Activated naive CD8-positive, alpha-beta T cell treated with anti-CD3 and anti-CD28 coated beads, Interleukin-2, amount 50 U/mL, for 24 hours (primary cell): ENCODE results near the gene GNG13.
"Not testable (repeated sequence)": the region's sequence is repeated elsewhere in the genome, so short reads cannot be mapped to it uniquely, and the experiment has no call there.

Source experiments
- ATAC-seq: fragments of 150-1000 bp; cut with Tn5 transposase; one replicate; pipeline ENCODE4 v1.10.0; 2021
- DNase-seq: peaks from one replicate; pipeline ENCODE4 v3.0.0; 2021
- H3K27ac Mint-ChIP-seq: one replicate; pipeline ENCODE4 v1.8.0; 2021; ENCODE audit warnings: mild to moderate bottlenecking, mixed read lengths
- H3K27me3 Mint-ChIP-seq: one replicate; pipeline ENCODE4 v1.8.0; 2021; ENCODE audit warnings: mixed read lengths
- H3K36me3 Mint-ChIP-seq: one replicate; pipeline ENCODE4 v1.8.0; 2021; ENCODE audit warnings: low read depth, mixed read lengths
- H3K4me1 Mint-ChIP-seq: one replicate; pipeline ENCODE4 v1.8.0; 2021; ENCODE audit warnings: mixed read lengths
- H3K4me3 Mint-ChIP-seq: one replicate; pipeline ENCODE4 v1.8.0; 2021; ENCODE audit warnings: mild to moderate bottlenecking, moderate library complexity, mixed read lengths
- H3K9me3 Mint-ChIP-seq: one replicate; pipeline ENCODE4 v1.8.0; 2021; ENCODE audit warnings: mixed read lengths

Gene GNG13

DNA sequence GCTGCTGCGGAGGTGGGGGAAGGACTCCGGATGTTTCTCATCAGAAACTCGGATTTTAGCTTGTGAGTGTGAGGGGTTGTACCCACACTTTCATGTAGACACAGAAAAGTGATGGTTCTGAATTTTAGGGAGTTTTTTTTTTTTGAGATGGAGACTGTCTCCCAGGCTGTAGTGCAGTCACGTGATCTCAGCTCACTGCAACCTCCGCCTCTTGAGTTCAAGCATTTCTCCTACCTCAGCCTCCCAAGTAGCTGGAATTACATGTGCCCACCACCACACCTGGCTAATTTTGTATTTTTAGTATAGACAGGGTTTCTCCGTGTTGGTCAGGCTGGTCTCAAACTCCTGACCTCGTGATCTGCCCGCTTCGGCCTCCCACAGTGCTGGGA lies 22.4 kb upstream of the GNG13 start:
- Mint-ChIP-seq H3K9me3 (no peaks in the 10 kb centered on the region), H3K4me3 (no peak overlapping the region), H3K36me3 (no peaks in the 10 kb centered on the region), H3K27ac (no peak overlapping the region), H3K4me1 (peaks cover 11% of the 10 kb centered on the region), H3K27me3 (peaks cover 20% of the 10 kb centered on the region)
- ATAC-seq (no peak), DNase-seq (no peak)

- H3K4me1 Mint-ChIP-seq, result peaks cover 11% of the 10 kb centered on the region
- H3K4me3 Mint-ChIP-seq, result no peak overlapping the region
Observed at GRCh38 chr16:822174-822908, 21.8 kb upstream of the GNG13 start.

GRCh38 chr16:821751-822150 lies 21.2 kb upstream of the GNG13 start:
- ATAC-seq (no peak), DNase-seq (no peak)
- Mint-ChIP-seq H3K36me3 (no peaks in the 10 kb centered on the region), H3K4me1 (peaks cover 11% of the 10 kb centered on the region), H3K27ac (no peak overlapping the region), H3K27me3 (peaks cover 20% of the 10 kb centered on the region), H3K9me3 (no peaks in the 10 kb centered on the region), H3K4me3 (no peak overlapping the region)

More at GRCh38 chr16:822174-822908, 21.8 kb upstream of the GNG13 start:
- Mint-ChIP-seq H3K9me3 (no peaks in the 10 kb centered on the region), H3K36me3 (no peaks in the 10 kb centered on the region), H3K27ac (no peak overlapping the region), H3K27me3 (peaks cover 20% of the 10 kb centered on the region)
- DNase-seq (no peak), ATAC-seq (no peak)

GRCh38 chr16:820748-821147 lies 20.2 kb upstream of the GNG13 start:
- Mint-ChIP-seq H3K4me3 (no peak overlapping the region), H3K4me1 (peaks cover 11% of the 10 kb centered on the region), H3K36me3 (no peaks in the 10 kb centered on the region), H3K9me3 (no peaks in the 10 kb centered on the region), H3K27me3 (peaks cover 15% of the 10 kb centered on the region), H3K27ac (no peak overlapping the region)
- DNase-seq (no peak), ATAC-seq (no peak)

- Mint-ChIP-seq H3K4me1 (peaks cover 11% of the 10 kb centered on the region), H3K27me3 (peaks cover 15% of the 10 kb centered on the region)
- not testable (repeated sequence) for H3K4me3 Mint-ChIP-seq, ATAC-seq, H3K36me3 Mint-ChIP-seq, DNase-seq, H3K27ac Mint-ChIP-seq, H3K9me3 Mint-ChIP-seq
Observed at GRCh38 chr16:820044-820408, 19.5 kb upstream of the GNG13 start.

DNA sequence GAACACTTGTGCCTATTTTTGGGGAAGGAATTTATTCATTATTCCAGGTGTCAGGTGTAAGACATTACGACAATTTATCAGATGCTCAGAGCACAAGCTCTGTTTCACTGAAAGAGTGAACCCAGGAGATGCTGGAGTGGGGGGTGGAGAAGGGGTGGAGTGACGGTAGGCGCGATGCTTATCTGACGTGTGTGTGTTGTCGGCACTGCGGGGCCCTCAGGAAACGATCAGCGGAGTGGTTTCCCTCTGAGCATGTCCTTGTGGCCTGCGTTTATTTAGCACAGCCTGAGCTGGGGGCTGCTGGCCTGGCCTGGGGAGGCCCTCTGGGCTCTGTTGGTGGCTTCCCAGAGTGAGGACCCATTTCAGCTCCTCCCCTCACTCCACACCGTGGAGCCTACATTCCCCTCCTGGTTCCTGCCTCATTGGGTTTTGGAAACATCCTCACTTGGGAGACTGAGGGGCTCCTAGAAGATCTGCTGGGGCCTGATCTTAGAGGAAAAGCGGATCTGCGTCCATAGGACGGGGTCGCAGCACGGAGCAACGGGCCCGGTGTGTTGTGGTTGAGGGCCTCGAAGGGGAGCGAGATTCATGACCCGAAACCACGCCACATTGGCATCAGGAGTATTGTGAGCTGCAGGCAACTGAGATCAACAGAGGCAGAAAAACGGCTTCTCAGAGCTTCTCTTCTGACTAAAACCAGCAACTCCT lies 19.0 kb upstream of the GNG13 start:
- Mint-ChIP-seq H3K36me3 (no peaks in the 10 kb centered on the region), H3K27me3 (peaks cover 19% of the 10 kb centered on the region), H3K9me3 (no peaks in the 10 kb centered on the region), H3K4me1 (peaks cover 11% of the 10 kb centered on the region), H3K4me3 (no peak overlapping the region), H3K27ac (no peak overlapping the region)
- no peak for DNase-seq
- no peak for ATAC-seq

- H3K36me3 Mint-ChIP-seq, result no peaks in the 10 kb centered on the region
- ATAC-seq, result no peak
Observed at GRCh38 chr16:818592-818991, 18.1 kb upstream of the GNG13 start.

DNA sequence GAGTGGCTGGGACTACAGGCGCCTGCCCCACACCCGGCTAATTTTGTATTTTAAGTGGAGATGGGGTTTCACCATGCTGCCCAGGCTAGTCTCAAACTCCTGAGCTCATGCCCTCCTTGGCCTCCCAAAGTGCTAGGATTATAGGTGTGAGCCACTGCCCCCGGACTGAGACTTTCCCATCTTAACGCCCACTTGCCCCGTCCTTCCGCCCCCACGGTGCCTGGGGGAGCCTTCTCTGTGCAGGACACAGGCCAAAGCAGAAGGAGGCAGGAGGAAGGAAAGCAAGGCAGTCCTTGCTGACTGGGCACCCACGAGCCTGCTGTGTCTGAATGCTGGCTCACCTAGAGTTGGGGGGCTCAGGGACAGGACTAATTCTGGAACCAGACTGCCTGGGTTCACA lies 17.6 kb upstream of the GNG13 start:
- peaks cover 22% of the 10 kb centered on the region for H3K27me3 Mint-ChIP-seq
- ATAC-seq (no peak), DNase-seq (no peak)
- H3K36me3 Mint-ChIP-seq, result no peaks in the 10 kb centered on the region
- H3K4me3 Mint-ChIP-seq, result no peak overlapping the region
- H3K4me1 Mint-ChIP-seq, result peaks cover 13% of the 10 kb centered on the region
- H3K27ac Mint-ChIP-seq, result no peak overlapping the region
- H3K9me3 Mint-ChIP-seq, result no peaks in the 10 kb centered on the region

More at GRCh38 chr16:818592-818991, 18.1 kb upstream of the GNG13 start:
- no peak for DNase-seq
- Mint-ChIP-seq H3K27ac (no peak overlapping the region), H3K4me3 (no peak overlapping the region), H3K9me3 (no peaks in the 10 kb centered on the region), H3K4me1 (peaks cover 13% of the 10 kb centered on the region), H3K27me3 (peaks cover 22% of the 10 kb centered on the region)

DNA sequence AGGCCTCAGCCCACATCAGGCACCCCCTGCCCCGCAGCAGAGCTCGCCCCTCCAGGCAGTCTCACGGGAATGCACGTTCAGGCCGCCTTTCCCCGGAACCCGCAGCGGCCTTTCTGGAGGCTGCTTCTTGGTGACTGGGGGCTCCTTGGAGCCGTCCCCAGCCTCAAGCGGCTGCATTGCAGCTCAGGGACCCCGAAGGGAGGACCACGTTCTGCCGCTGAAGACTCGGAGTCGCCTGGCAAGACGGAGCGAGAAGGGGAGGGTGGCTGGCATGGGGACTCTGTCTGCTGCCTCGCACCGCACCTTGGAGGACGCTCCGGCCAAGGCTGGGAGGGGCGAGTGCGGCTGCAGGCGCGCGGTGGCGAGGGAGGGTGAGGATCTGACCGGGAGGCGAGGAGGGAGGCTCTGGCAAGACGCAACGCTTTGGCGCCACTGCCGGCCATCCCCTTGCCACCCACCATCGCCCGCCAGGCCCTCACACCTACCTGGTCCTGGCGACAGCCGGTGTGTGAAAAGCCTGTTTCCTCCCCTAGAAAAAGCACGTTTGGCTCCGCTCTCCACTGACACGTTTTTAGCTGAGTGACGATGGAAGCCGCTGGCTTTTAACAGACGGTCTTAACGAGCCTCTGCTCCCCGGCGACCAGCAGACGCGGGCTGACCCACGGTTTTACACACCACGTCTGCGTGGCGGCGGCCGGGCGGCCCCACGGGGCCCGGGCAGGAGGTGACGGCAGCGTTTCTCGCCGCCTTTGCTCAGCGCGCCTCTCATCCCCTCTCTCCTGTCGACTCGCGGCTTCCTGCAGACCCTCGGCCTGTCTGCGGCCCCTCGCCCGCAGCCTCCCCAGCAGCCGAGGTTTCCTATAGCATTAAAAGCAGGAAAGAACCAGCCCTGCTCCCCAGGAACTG lies 16.7 kb upstream of the GNG13 start:
- Mint-ChIP-seq H3K9me3 (no peaks in the 10 kb centered on the region), H3K27me3 (peaks cover 27% of the 10 kb centered on the region)
- no peak for ATAC-seq

DNA sequence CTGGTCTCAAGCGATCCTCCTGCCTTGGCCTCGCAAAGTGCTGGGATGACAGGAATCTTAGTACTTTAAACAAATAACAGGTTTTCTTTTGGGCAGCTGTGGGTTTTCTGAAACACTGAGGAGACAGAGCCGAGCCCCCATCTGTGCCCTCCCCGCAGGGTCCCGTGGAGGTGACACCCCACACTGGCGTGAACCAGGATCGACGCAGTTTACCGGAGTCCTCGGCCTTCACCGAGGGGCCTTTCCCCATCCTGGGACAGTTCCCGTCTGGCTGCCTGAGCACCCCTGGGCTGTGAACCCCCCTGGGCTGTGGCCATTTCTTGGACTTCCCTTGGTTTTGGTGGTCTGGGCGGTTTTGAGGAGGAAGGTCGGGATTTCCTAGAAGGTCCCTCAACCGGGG lies 15.3 kb upstream of the GNG13 start:
- H3K27me3 Mint-ChIP-seq, result peaks cover 27% of the 10 kb centered on the region
- no peak overlapping the region for H3K27ac Mint-ChIP-seq
- H3K36me3 Mint-ChIP-seq, result no peaks in the 10 kb centered on the region
- H3K4me3 Mint-ChIP-seq, result no peak overlapping the region
- no peak for DNase-seq
- no peaks in the 10 kb centered on the region for H3K9me3 Mint-ChIP-seq
- peaks cover 13% of the 10 kb centered on the region for H3K4me1 Mint-ChIP-seq
- no peak for ATAC-seq

More for the DNA sequence above, 16.7 kb upstream of the GNG13 start:
- Mint-ChIP-seq H3K27ac (no peak overlapping the region), H3K4me3 (no peak overlapping the region), H3K36me3 (no peaks in the 10 kb centered on the region), H3K4me1 (peaks cover 13% of the 10 kb centered on the region)
- DNase-seq, result no peak

DNA sequence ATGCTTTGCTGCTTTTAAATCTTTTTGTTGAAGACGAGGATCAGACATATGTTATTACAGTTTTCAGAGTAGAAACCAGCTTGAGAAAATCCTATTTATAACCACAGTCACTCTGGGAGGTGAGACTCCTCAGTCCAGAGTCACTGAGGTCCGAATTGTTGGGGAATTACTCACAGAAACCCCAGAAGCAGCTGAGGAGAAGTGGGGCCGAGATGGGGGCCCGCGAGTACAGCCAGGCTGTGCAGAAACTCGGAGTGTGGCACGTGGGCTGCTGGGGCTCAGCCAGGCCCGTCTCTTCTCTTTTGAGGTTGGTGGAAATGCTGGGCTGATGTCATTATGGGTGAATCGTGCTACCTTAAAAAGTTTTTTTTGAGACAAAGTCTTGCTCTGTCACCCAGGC lies 14.4 kb upstream of the GNG13 start:
- Mint-ChIP-seq H3K4me1 (peaks cover 11% of the 10 kb centered on the region), H3K9me3 (no peaks in the 10 kb centered on the region), H3K27me3 (peaks cover 20% of the 10 kb centered on the region), H3K4me3 (no peak overlapping the region), H3K27ac (no peak overlapping the region), H3K36me3 (no peaks in the 10 kb centered on the region)
- DNase-seq (no peak), ATAC-seq (no peak)

- H3K4me1 Mint-ChIP-seq, result peaks cover 3% of the 10 kb centered on the region
- no peak for ATAC-seq
- peaks cover 16% of the 10 kb centered on the region for H3K27me3 Mint-ChIP-seq
- H3K27ac Mint-ChIP-seq, result no peak overlapping the region
- DNase-seq, result no peak
- no peaks in the 10 kb centered on the region for H3K36me3 Mint-ChIP-seq
- no peak overlapping the region for H3K4me3 Mint-ChIP-seq
- no peaks in the 10 kb centered on the region for H3K9me3 Mint-ChIP-seq
Observed at GRCh38 chr16:813916-814412, 13.4 kb upstream of the GNG13 start.

DNA sequence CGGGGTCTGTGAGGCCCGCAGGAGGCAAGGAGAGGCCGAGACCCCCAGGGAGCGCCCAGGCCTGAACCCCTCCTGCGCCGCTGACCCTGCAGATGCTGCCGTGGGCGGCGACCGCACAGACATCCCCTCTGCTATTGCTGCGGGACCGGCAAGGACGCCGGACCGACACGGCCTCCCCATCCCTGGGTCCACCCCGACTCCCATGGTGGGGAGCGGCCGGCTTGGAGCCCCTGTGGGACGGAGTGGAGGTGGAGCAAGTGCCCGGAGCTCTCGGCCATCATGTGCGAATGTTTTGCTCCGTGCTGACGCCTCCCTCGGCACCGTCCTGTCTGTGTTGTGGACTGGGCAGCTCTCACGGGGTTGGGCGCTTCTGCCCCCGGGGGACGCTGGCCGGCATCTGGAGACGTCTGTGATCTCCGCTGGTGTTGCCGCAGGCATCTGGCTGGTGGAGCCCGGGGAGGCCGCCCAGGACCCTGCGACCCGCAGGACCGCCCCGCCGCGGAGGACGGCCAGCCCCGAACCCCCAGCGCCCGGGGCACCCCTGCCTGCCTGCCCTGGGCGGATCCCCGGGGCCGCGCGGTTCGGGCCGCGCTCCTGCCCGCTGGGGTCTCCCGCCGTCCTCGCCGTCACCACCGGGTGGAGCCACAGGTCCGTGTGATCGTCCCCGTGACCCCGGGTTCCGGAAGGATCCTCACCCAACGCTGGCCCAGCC lies 12.8 kb upstream of the GNG13 start:
- ATAC-seq, result peak; percentile 67
- Mint-ChIP-seq H3K27ac (no peak overlapping the region), H3K4me1 (peaks cover 7% of the 10 kb centered on the region), H3K4me3 (no peak overlapping the region), H3K27me3 (peaks cover 16% of the 10 kb centered on the region), H3K9me3 (no peaks in the 10 kb centered on the region), H3K36me3 (no peaks in the 10 kb centered on the region)
- peak; percentile 66 for DNase-seq

DNA sequence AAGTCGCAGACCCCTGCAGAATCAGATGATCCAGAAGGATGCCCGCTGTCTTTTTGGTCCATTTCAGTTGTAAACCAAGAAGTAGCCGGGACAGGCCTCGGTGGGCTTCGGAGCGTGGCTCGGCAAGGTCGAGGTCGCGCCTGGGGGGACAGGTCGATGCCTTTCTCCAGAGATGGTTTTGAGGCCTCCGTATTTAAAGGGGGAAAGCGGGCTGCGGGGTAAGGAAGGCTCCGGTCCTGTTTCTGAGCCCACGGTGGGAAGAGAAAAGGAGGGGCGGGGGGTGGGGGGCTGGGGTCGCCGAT lies 7.5 kb upstream of the GNG13 start:
- no peaks in the 10 kb centered on the region for H3K36me3 Mint-ChIP-seq
- DNase-seq (no peak), ATAC-seq (no peak)

More for the DNA sequence above, 7.5 kb upstream of the GNG13 start:
- Mint-ChIP-seq H3K4me3 (peak overlapping the region; percentile 95), H3K9me3 (no peaks in the 10 kb centered on the region), H3K27me3 (peaks cover 8% of the 10 kb centered on the region), H3K27ac (peak overlapping the region; percentile 94), H3K4me1 (peaks cover 12% of the 10 kb centered on the region)
